NCI-H2196 treated with DMSO at 0.1 percent for 48 hours (cell line): ENCODE measurements around the gene TSPAN9.

ENCODE experiments used
- DNase-seq: peaks from one replicate; lab custom pipeline; 2025; ENCODE audit not compliant: unreplicated experiment; lab: John Stamatoyannopoulos, UW

TSPAN9 gene

DNA sequence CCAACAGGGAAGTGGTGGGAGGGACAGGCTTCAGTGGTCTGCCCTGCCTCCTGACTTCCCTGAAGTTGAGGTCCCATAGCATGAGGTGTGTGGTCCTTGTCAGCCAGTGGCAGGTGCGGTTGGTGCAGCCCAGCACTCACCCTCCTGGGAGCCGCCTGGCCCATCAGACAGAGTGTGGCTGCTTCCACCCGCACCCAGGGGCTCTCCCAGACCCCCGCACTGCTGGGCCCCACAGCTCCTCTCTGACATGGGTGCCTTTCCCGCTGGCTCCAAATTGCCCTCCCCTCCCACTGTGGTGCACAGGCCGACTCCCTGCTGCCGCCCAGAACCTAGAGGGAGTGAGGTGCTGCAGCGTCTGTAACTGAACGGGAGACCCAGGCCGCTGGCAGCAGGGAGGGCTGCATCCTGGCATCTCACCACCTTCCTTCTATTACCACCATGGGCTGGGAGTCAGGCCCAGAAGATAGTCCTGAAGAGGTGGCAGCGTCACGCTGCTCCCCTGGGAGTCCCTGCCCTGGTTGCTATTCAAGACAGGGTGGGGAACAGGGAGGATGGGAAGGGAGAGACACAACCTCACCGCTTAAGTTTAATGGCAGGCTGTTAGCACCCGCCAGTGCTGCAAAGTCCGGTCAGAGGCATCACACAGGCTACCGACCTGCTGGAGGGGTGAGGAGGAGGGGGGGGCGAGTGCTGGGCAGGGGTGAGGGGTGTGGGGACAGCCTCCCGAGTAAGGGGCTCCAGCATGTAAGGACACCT, 233.3 kb downstream of the TSPAN9 start:
- DNase-seq: peak; percentile 41

GRCh38 chr12:3311027-3311402, 233.8 kb downstream of the TSPAN9 start:
- DNase-seq: peak; percentile 41

- DNase-seq: no peak
Observed at GRCh38 chr12:3311491-3312103, 234.4 kb downstream of the TSPAN9 start.

- no peak for DNase-seq
Observed at GRCh38 chr12:3313066-3313465, 235.9 kb downstream of the TSPAN9 start.

DNA sequence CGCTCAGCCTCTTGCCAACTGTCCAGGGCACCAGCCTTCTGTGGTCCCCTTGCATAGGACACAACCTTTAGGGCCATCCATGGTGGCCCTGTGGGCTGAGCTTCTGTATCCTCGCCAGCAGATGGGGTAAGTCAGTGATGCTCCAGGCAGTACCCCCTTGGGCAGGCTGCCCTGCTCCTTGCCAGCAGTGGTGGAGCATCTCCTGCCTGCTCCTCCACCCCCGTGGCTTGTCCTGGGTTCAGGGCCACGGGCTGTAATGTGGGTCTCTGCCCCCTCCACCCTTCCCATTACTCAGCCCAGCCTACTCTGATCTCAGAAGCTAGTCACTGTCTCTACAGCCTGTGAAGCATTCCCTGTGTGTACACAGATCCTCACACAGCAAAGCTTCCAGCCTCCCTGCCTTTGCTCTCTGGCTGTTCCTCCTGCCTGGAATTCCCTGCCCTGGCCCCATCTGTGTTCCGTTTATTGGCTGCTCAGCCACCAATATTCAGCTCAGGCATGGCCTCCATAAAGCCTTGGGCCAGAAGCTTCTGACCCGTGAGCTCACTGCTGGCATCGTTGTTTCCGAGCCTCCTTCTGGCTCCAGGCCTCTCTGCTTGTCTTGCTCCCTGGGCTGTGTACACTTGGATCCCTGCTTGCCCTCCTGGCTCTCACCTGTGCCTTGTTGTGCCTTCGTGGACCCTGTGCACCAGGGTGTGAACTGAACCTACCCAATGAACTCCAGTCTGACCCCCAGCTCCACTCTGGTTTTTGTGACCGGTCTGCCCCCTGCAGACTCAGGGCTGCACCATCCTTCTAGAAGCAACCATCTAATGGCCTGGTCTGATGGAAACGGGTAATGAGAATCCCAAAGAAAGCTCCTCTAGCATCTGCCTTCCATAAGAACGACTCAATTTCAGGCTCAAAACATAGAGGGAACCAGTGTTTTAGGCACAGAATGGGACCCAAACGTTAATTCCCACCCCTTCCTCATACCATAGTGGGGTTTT, 236.8 kb downstream of the TSPAN9 start:
- peak; percentile 24 for DNase-seq

- peak; percentile 97 for DNase-seq
Observed at GRCh38 chr12:3315201-3315661, 238.1 kb downstream of the TSPAN9 start.

- no peak for DNase-seq
Observed at GRCh38 chr12:3316776-3317480, 239.7 kb downstream of the TSPAN9 start.

- DNase-seq: no peak
Observed at GRCh38 chr12:3317481-3317815, 240.3 kb downstream of the TSPAN9 start.

GRCh38 chr12:3317841-3318501, 240.8 kb downstream of the TSPAN9 start:
- DNase-seq: no peak

DNA sequence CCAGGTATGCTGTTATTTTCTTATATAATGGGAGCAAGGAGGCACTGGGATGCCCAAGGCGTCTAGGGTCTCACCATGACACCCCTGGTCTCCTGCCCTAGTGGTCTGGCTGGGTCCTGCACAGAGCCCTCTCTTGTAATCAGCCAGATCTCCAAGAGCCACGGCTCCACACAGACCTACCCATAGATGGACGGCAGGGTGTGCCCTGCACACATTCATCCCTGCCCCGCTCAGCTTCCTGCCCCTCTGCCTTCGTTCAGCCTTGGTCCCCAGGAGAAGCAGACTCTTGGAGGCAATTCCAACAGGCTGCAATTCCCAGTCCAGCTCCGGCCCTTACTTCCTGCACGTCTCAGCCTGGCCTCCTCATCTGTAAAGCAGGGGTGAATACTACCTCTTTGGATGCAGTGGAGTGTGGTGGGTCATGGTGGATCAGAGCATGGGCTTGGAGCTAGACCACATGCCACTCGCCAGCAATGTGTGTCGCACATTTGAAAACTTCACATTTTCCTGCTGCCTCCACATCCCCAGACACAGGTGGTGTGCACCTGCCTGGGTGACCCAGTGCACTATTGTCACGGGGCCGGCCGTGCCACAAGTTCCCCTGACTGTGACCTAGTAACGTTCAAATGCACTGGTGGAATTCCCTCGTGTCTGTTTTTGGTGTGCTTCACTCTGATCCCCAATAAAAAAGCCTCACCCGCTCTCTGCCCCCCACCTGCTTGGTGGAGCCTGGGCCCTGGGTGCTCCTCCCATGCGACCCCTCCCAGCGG, 242.7 kb downstream of the TSPAN9 start:
- no peak for DNase-seq

GRCh38 chr12:3320881-3321509, 243.8 kb downstream of the TSPAN9 start:
- peak; percentile 21 for DNase-seq

DNA sequence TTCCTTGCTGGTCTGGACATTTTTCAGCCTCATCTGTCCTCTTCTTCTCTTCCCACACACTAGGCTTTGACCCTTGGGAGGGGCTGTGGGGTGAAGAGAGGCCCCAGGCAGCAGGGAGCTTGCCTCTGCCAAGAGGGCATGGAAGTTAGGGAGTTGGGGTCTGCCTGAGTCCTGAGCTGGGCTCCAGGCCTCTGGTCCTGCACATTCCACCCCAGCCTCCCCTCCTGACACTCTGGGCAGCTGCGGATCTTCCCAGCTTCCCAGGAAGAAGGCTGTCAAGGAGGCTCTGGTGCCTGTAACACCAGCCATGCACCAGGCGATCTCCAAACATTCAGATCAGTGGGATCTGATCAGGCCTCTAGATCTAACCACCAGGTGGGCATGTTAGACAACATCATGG, 244.7 kb downstream of the TSPAN9 start:
- DNase-seq: no peak

DNA sequence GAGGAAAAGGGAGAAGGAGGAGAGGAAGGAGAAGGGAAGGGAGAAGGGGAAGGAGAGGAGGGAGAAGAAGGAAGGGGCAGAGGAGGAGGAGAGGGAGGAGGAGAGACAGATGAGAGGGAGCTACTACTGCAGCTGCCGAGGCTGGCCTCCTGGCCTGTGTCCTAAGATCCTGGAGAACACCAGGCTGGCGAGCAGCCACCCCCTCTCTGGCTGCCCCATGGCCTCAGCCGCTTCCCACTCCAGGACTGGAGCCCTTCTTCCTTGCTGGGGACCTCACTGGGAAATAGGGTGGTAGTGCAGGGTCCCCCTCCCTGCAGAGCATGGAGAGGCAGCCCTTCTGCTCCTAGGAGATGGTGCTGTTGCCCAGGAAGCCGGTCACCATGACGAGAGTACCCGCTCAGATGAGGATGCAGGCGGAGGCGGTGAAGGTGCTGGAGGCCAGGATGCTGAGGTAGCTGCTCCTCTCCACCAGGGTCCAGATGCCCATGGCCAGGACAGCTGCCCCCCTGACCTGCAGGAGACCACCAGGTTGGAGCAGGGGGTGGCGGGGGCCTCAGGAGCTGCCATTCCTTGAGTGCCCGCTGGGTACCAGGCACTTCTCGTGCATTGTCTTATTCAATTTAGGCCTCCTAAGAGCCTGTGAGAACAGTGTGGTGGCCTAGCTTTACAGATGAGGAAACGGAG, 246.0 kb downstream of the TSPAN9 start:
- peak; percentile 15 for DNase-seq

- no peak for DNase-seq
Observed at GRCh38 chr12:3325736-3326135, 248.6 kb downstream of the TSPAN9 start.

GRCh38 chr12:3326156-3326849, 249.1 kb downstream of the TSPAN9 start:
- DNase-seq: no peak

GRCh38 chr12:3326850-3327780, 249.9 kb downstream of the TSPAN9 start:
- DNase-seq: no peak

- DNase-seq: no peak
Observed at GRCh38 chr12:3328081-3328480, 250.9 kb downstream of the TSPAN9 start.
